Activated CD4-positive, alpha-beta T cell treated with anti-CD3 and anti-CD28 coated beads, Interleukin-2, amount 50 U/mL, for 16 hours (primary cell): Measurements from ENCODE around the gene TMEM116.
"Not testable (repeated sequence)": the region's sequence is repeated elsewhere in the genome, so short reads cannot be mapped to it uniquely, and the experiment has no call there.

Experiments used
- DNase-seq: peaks from one replicate; pipeline ENCODE4 v3.0.0-alpha.2; 2020

TMEM116 gene

GRCh38 chr12:112008918-112009317 lies 4.0 kb downstream of the TMEM116 start:
- DNase-seq, result no peak

DNA sequence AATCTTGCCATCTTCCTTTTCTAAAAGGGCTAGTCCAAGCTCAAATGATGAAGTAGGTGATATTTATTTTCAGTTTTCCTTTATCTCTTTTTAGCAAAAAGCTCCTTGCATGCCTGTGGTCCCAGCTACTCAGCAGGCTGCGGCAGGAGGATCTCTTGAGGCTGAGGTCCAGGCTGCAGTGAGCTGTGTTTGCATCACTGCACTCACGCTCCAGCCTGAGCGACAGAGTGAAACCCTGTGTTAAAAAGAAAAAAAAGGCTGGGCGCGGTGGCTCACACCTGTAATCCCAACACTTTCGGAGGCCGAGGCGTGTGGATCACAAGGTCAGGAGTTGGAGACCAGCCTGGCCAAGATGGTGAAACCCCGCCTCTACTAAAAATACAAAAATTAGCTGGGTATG lies 5.0 kb downstream of the TMEM116 start:
- DNase-seq, result no peak

DNA sequence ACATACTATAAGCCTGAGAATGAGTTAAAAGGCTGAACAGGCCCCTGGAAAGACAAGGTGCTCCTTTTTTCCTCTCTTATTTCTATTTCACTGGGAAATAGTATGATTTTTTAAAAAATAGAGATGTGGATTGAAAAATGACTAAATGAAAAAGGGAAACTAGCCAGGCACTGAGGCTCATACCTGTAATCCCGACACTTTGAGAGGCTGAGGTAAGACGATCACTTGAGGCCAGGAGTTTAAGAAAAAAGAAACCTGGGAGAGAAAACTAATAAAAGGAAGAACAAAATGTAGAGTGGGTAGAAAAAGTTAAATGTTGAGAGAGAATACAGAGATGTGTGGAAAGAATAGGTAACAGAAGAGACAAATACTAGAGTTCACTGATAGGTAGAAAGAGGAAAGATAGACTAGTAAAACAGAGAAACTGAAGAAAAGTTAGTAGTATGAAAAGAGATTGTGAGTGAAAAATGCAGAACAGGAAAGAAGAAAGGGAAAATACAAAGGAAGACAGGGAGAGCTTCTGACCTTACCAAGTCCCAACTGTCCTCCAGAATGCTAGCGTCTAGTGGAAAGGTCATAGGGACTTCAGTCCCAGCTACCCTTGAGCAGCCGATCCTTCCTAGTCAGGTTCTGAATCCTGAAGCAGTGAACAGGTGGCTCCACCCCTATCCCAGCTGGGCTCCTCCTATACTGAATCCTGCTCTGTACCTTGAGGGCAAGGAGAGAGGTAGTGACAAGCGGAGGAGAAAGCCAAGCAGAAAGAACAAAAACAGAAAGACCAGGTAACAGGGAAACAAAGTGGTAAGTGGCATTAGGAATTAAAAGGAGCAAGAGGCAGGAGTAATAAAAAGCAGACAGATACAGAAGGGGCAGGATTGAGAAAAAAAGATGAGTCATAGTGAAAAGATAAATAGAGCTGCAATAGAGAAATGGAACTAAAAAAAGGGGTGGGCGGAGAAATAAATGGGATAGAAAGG lies 7.3 kb downstream of the TMEM116 start:
- no peak for DNase-seq

- no peak for DNase-seq
Measured at GRCh38 chr12:112004041-112004440, 8.9 kb downstream of the TMEM116 start.

GRCh38 chr12:112001576-112001975 lies 11.4 kb downstream of the TMEM116 start:
- peak; percentile 14 for DNase-seq

- no peak for DNase-seq
Measured at GRCh38 chr12:112000820-112001219, 12.1 kb downstream of the TMEM116 start.

DNA sequence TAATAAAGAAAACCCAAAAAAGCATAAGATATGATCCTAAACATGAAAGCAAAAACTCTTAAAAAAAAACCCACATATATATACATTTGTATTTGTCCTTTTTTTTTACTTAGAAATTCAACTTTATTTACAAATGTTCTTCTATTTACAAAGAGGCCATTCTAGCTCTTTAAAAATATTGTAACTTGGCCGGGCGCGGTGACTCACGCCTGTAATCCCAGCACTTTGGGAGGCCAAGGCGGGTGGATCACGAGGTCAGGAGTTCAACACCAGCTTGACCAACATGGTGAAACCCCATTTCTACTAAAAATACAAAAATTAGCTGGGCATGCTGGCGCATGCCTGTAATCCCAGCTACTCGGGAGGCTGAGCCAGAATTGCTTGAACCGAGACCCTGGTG lies 13.8 kb downstream of the TMEM116 start:
- not testable (repeated sequence) for DNase-seq

DNA sequence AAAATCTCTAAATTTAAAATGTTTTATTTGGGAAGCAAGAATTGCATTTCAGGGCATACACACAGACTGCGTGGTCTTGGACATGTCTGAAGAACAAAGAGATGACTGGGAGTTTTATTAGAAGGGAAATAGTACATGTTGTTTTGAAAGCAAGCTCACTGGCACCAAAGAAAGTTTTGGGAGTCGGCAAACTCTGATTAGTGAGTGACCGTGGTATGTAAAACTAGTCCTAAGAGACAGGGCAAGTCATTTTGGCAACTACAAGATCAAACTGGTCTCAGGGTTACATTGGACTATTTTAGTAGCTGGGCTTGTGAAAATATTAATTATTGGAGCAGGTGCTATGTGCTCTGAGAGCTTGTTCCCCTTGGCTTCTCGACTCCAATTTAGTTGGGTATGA lies 14.9 kb downstream of the TMEM116 start:
- no peak for DNase-seq

DNA sequence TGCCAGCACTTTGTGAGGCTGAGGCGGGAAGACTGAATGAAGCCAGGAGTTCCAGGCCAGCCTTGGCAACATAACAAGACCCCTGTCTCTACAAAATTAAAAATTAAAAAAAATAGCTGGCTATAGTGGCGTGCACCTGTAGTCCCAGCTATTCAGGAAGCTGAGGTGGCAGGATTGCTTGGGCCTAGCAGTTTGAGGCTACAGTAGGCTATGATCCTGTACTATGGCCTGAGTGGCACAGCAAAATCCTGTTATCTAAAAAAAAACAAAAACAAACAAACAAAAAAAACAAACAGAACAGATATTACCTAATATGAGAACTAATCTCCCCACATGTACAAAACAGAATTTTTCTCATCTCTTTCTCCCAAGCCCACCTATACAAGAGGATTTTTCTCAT lies 15.7 kb downstream of the TMEM116 start:
- DNase-seq, result no peak

DNA sequence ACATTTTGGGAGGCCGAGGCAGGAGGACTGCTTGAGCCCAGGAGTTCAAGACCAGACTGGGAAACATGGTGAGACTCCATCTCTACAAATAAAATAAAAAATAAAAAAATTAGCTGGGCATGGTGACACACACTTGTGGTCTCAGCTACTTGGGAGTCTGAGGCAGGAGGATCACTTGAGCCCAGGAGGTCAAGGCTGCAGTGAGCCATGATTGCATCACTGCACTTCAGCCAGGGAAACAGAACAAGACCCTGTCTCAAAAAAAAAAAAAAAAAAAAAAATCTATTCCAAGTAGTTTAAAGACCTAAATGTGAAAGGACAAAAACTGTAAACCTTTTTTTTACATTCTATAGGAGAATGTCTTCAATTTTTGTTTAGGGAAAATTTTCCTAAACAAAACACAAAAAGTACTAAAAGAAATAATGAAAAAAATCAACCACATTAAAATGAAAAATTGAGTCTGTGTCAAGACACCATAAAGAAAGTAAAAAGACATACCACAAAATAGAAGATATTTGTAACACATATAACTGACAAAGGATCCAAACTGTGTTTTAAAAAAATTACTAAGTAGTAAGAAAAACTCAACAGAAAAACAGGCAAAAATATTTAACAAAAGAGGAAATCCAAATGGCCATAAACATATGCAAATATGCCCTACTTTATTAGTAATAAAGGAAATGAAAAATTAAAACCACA lies 17.0 kb downstream of the TMEM116 start:
- no peak for DNase-seq

DNA sequence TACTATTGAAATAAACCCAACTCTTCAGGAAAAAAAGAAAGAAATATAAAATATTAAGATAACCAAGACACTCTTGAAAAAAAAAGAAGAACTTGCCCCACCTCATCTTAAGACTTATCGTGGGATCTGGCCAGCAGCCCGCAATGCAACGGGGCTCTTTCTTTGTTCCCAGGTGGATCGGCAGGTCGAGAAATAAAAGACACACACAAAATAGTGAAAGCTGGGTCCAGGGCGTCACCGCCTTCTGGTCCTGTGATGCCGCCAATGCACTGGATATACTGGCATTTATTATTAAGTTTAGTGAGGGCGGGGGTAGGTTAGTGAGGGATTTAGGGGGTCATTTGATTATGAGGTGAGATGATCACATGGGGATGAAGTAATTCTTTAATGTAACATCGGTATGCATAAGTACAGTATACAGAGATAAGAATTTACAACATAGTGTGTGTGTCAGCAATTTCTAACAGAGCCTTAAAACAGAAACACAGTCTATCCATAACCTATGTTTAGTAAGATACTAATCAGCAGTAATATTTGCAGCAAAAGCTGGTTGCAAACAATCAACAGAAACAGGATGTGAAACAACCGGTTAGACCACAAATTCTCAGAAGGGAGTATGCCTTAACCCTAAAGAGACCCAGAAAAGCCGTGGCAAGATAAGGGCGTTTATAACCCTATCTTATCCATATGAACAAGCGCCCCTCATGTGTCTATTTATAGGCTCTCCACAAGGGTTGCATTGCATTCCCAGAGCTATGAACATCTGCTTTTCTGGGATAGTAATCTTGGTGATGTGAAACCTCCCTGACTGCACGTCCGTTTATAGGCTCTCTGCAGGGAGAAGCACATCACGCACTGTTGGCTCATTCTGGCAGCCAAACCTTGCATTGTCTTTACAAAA lies 18.5 kb downstream of the TMEM116 start:
- DNase-seq, result peak; percentile 74

- peak; percentile 74 for DNase-seq
Measured at GRCh38 chr12:111993292-111994150, 19.4 kb downstream of the TMEM116 start.

DNA sequence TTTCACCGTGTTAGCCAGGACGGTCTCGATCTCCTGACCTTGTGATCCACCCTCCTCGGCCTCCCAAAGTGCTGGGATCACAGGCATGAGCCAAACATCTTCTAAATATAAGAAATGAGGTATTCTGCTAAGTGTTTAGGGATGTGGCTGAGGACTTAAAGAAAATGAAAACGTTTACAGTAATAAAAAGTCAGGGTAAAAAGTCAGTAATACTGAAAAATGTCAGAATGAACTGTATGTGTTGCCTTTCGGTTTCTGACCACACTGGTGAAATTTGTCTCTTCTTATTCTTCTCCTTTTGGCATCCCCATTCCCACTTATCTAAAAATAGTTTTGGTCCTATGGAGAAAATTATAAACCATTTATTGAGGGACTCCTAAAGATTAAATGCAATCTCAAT lies 20.5 kb downstream of the TMEM116 start:
- peak; percentile 35 for DNase-seq

DNA sequence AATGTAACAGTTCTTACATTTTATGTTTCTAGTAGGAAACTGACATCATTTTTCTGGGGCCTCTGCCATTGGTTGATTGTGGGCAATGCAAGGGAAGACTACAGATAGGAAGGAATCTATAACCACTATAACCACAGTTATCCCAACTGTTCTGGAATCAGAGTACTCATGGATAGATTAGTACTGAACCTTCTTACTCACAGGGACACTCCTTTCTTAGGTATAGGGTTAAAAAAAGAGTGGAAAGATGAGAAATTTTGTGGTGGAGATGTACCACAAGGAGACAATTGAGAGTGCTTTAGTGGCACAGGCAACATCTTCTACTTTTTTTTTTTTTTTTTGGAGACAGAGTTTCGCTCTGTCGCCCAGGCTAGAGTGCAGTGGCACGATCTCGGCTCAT lies 21.0 kb downstream of the TMEM116 start:
- DNase-seq, result peak; percentile 30

DNA sequence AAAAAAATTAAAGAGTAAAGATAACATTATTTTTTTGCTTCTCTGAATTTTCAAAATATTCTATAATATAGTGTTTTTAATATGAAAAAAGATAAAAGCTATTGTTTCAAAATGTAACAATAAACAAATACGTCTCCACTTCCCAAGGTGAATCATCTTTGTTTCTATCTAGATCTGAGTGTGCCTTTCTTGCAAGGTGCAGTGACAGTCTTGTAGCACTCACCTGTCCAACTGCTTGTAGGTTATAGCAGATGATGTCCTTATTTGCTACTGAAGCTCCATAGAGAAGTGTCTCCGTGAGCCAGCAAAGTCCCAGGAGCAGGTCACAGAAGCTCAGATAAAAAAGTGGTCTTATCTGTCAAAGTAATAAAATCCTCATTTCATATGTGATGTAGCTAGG lies 21.4 kb downstream of the TMEM116 start:
- DNase-seq, result peak; percentile 36

DNA sequence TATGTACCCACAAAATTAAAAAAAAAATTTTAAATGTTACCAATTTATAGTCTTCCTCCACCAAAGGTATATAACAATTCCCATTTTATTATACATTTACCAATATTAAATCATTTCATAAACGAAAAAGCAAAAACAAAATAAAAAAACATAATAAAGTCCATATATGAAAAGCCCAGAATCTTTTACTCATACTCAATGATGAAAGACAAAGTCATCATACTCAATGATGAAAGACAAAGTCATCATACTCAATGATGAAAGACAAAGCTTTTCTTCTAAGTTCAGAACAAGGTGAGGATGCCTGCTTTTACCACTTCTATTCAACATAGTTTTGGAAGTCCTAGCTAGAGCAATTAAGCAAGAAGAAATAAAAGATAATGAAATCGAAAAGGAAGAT lies 28.1 kb downstream of the TMEM116 start:
- no peak for DNase-seq

DNA sequence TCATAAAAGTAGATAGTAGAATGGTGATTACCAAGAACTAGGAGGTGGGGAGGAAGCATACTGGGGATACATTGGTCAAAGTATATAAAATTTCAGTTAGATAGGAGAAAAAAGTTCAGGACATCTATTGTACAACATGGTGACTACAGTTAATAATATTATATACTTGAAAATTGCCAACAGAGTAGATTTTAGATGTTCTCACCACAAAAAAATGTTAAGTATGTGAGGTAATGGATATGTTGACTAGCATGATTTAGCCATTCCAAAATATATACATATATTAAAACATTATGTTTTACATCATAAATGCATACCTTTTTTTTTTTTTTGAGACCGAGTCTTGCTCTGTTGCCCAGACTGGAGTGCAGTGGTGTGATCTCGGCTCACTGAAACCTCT lies 31.0 kb downstream of the TMEM116 start:
- no peak for DNase-seq

GRCh38 chr12:111980598-111980997 lies 32.4 kb downstream of the TMEM116 start:
- DNase-seq, result no peak

DNA sequence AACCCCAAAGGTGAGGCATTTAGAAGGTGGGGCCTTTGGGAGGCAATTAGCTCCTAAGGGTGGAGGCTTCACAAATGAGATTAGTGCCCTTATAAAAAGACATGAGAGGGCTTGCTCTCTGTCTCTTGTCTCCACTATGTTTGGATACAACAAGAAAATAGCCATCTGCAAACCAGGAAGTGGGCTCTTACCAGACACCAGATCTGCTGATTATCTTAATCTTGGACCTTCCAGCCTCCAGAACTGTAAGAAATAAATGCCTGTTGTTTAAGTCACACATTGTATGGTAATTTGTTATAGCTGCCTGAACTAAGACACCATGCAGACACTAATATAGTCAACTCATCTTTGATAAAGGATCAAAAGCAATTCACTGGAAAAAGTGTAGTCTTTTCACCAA lies 34.4 kb downstream of the TMEM116 start:
- no peak for DNase-seq

- DNase-seq, result no peak
Measured at GRCh38 chr12:111976860-111977259, 36.1 kb downstream of the TMEM116 start.

DNA sequence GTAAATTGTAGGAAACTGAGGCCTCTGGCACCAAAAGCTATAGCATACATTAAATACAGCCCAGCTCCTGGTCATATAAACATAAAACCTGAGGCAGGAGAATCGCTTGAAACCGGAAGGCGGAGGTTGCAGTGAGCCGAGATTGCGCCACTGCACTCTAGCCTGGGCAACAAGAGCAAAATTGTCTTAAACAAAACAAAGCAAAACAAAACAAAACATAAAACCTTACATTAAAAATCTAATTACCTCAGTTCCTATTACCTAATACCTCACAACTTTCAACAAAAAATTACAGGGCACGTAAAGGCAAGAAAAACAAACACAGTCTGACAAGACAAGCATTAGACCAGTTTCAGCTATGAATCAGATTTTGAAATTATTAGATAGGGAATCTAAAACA lies 36.7 kb downstream of the TMEM116 start:
- no peak for DNase-seq
